C1 segment of cervical spinal cord (tissue), 14 donors: ENCODE results near the gene BEAN1.
"Not testable (repeated sequence)": the region's sequence is repeated elsewhere in the genome, so short reads cannot be mapped to it uniquely, and the experiment has no call there.

Experiments
- DNase-seq, 14 donors: peaks; one replicate each; lab custom pipeline; 2025; lab: John Stamatoyannopoulos, UW

Gene BEAN1

GRCh38 chr16:66508914-66509496 lies 81.9 kb downstream of the BEAN1 start:
- no peak for DNase-seq

DNA sequence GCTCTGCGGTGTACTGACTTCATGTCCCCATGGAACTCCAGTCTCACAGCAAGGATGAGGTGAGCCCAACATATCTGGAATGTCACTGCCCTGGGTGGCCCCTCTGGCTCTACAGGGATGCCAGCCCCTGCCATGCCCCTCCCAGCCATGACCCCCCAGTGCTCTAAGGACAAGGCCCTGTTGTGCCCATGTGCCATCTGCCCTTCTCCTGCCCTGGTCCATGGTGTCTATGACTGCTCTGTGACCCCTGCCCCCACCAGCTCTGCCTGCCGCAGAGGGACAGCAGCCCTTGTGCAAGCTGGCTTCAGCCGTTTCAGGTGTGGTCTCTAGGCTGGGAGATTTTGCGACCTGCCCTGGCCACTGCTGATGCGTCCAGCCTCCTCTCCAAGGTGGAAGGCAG lies 82.5 kb downstream of the BEAN1 start:
- no peak for DNase-seq

- no peak for DNase-seq
These were observed 83.2 kb downstream of the BEAN1 start for GRCh38 chr16:66510298-66510697.

DNA sequence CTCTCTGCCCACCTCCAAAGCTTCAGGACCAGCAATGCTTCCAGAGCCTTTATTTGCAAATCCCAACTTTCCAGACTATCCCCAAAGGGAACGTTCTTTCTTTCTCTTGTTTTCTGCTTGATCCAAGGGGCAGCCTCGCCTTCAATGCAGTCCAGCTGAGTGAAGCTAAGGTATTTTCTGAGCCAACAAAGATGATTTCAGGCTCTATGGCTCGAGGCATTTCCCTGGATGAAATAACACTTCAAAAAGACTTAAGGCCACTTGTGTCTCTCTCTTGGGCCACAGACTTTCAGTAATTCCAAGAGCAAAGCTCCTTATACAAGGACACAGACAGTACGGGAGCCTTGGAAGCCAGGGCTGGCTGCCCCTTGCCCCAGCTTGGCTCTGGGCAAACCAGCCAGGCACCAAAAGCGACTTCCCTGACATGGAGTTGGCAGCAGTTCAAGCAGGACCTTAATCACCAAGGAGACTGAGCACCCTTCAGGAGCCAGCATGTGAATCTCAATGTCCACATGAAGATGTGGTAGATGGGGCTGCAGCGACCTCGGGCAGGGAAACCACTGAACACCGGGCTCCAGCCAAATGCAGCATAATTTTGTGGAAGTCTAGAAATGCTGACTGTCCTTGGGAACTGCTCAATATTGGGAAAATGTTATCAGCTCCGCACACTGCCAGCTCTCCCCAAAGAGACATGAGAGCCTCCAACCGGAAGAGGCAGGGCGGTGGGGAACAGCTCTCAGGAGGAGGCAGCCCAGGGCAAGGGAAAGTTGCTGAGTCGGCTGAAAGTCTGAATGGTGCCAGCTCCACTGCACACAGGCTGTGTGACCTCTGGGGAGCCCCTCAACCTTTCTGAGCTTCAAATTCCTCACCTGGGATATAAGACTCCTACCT lies 83.9 kb downstream of the BEAN1 start:
- peak in 5 of 14 donors; percentile 43 to 56 (median 51) for DNase-seq

- DNase-seq = peak in 2 of 14 donors; percentile 17 to 41
These were observed 84.6 kb downstream of the BEAN1 start for GRCh38 chr16:66511602-66512271.

GRCh38 chr16:66512272-66513110 lies 85.4 kb downstream of the BEAN1 start:
- no peak for DNase-seq

DNA sequence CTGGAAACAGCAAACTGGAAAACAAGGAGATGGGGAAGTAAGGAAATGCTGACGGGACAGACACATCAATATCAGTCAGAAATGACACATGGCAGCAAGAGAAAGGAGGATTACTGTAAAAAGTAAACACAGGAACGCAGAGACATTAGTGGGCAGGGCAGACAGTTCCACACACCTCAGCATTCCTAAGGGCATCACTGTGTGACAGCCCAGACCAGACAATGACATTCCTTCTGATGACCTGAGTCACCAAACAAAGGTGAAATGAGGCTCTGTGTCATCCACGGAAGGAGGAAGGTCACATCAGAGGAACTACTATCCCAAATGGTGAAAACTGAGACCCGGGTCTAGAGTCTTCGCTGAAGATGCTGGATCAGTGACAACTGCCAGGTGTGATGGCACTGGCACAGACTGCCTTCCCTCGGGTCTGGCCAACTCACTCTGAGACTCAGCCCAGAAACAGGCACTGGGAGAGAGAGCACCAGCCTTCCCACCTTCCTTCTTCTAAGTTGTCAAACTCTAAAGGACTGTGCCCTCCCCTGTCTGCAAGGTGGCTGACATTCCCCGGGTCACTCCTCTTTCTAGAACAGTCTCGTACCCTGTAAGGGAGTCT lies 86.1 kb downstream of the BEAN1 start:
- DNase-seq = no peak

- DNase-seq = not testable (repeated sequence)
These were observed 87.3 kb downstream of the BEAN1 start for GRCh38 chr16:66514391-66514790.

GRCh38 chr16:66514980-66515595 lies 88.0 kb downstream of the BEAN1 start:
- DNase-seq = not testable (repeated sequence)

- peak in 7 of 14 donors; percentile 18 to 58 (median 45) for DNase-seq
These were observed 88.8 kb downstream of the BEAN1 start for GRCh38 chr16:66515596-66516508.

GRCh38 chr16:66516509-66516807 lies 89.4 kb downstream of the BEAN1 start:
- DNase-seq = no peak

GRCh38 chr16:66516808-66517585 lies 89.9 kb downstream of the BEAN1 start:
- DNase-seq = peak in 13 of 14 donors; percentile 39 to 98 (median 91)

DNA sequence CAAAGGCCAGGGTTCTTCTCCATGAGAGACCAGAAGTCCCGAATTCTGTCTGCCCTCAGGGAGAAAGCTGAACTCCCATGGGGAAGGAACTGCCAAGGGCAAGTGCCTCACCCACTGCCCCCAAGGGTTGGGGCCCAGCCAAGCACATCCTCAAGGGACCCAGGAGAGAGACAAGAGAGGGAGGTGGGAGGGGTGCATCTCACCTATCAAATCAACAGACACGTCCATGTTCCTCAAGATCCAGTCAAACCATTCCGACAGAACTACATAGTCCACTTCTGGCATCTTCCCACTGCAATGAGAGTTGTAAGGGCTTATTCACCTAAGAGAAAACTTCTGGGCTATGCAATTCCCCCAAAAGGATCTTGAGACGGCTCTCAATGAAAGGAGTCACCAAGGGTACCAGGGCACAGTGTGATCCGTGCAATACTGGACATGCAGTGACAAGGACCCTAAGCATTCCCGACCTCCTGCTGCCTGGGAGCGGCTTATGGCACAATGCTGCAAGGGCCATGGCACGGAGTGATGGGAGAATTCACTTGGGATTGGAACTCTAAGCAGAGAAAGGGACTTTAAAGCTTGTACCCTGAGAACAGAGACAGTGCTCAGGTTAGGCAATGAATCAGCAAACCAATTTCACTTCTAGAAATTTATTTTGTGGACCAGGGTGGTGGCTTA lies 90.6 kb downstream of the BEAN1 start:
- peak in 2 of 14 donors; percentile 36 to 49 for DNase-seq

- DNase-seq = no peak
These were observed 92.6 kb downstream of the BEAN1 start for GRCh38 chr16:66519482-66520373.

DNA sequence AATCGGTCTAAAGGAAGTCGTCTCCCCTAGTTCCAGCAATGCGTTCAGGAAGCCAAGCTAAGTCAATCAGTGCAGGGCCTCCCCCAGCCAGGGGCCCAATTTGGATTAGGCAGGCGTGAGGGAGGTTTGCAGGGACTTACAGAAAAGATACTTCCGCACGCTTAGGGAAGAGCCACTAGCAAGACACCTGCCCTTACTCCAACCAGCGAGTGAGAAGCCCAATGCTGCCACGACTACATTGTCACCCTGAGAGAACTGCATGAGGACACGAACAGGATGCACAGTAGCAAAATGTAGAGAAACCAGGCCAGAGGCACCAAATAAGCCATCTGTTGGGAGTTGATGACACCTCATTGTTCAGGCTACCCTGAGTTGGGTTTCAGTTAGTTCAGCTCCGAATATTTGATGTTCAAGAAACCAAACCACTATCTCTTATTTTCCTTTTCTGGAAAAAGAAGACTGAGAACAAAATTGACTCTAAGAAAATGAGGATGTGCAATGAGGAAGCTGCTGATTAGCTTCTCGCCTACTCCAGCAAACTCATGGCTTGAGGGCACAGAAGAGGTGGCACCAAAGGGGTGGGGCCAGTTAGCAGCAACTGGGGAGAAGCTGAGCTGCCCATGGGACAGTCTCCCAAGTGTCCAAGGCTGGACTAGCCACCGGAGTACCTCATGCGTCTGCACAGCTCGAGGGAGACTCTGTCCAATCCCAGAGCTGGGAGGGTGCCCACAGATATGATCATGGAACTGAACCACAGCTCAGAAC lies 93.5 kb downstream of the BEAN1 start:
- DNase-seq = peak in 5 of 14 donors; percentile 5 to 45 (median 27)

DNA sequence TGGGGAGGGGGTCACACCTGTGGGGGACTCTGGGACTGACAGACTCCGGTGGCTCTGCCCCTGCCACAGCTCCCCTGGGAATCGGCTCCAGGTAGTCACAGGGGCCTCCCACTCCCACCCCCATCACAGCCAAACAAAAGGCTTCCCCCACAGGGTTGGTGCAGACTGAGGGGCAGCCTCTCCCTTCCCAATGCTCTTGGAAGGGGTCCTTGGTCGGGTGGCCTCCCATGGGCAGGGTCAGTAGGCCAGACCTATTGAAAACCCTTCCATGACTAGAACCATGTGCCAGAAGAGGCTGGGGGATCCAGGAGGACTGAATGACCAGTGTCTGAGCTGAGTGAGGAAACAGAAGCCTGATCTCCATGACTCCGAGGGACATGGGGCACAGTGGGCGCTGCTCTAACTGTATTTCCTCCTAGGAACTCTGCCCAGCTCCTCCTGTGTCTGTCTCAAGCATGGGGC lies 94.2 kb downstream of the BEAN1 start:
- DNase-seq = no peak
